HEK293 (cell line): ENCODE data around the gene WRAP53.
A peak's percentile ranks its signal among the peaks of the same experiment; 100 is the strongest.

Experiments
- CTCF ChIA-PET: fragments of 350-600 bp; formaldehyde crosslinking; extraction: SDS; loops from one replicate; lab custom pipeline; 2021; ENCODE audit warnings: antibody characterized with exemption; lab: Yijun Ruan, JAX
- POLR2A ChIA-PET: fragments of 300-600 bp; formaldehyde crosslinking; extraction: SDS; loops from one replicate; lab custom pipeline; 2020; ENCODE audit warnings: antibody characterized with exemption, inconsistent platforms; lab: Yijun Ruan, JAX
- H3K27ac ChIP-seq: fragments of 200-500 bp; sonication (Bioruptor generic); 2 replicates; pipeline ENCODE4 v1.5.1; 2014; ENCODE audit warnings: low read depth, low read length, control low read depth, inconsistent platforms; ENCODE audit errors: extremely low read depth
- H3K36me3 ChIP-seq, 2 experiments: fragments of 200-500 bp in 1 of 2; sonication (Bioruptor generic) in 1 of 2; 1 replicate in 1 of 2; 2 replicates in 1 of 2; pipeline ENCODE4 v1.5.1; 2014 to 2017; ENCODE audit warnings: inconsistent platforms in 2 of 2, low read length in 2 of 2; ENCODE audit not compliant: control insufficient read depth in 2 of 2, insufficient read depth in 1 of 2
- H3K4me1 ChIP-seq: fragments of 200-500 bp; sonication (Bioruptor generic); 2 replicates; pipeline ENCODE4 v1.5.1; 2014; ENCODE audit warnings: mild to moderate bottlenecking, low read length, inconsistent platforms; ENCODE audit not compliant: control insufficient read depth, insufficient read depth
- H3K4me3 ChIP-seq: 2 replicates; pipeline ENCODE4 v1.5.1; 2011; ENCODE audit warnings: low read depth, mild to moderate bottlenecking, control low read depth, low read length, moderate library complexity
- H3K9me3 ChIP-seq: fragments of 200-500 bp; sonication (Bioruptor generic); 2 replicates; pipeline ENCODE4 v1.5.1; 2014; ENCODE audit warnings: low read depth, low read length, inconsistent platforms; ENCODE audit not compliant: control insufficient read depth, insufficient read depth
- BCL11B ChIP-seq: fragments of 450-650 bp; formaldehyde crosslinking; IDR thresholded peaks from 2 replicates; pipeline ENCODE4 v1.5.1; 2016; ENCODE audit warnings: low read depth, missing biosample characterization, missing genetic modification characterization
- KLF7 ChIP-seq: fragments of 450-650 bp; formaldehyde crosslinking; IDR thresholded peaks from 2 replicates; pipeline ENCODE4 v1.5.1; 2016; ENCODE audit warnings: missing biosample characterization, missing genetic modification characterization, borderline replicate concordance
- RBAK ChIP-seq: fragments of 450-650 bp; formaldehyde crosslinking; IDR thresholded peaks from 2 replicates; pipeline ENCODE4 v1.5.1; 2016; ENCODE audit warnings: missing biosample characterization, missing genetic modification characterization
- ZFP41 ChIP-seq: fragments of 450-650 bp; formaldehyde crosslinking; IDR thresholded peaks from 2 replicates; pipeline ENCODE4 v1.5.1; 2016; ENCODE audit warnings: missing biosample characterization, missing genetic modification characterization, borderline replicate concordance
- ZNF10 ChIP-seq: fragments of 450-650 bp; formaldehyde crosslinking; IDR thresholded peaks from 2 replicates; pipeline ENCODE4 v1.5.1; 2017; ENCODE audit warnings: missing biosample characterization, missing genetic modification characterization
- ZNF114 ChIP-seq: fragments of 450-650 bp; formaldehyde crosslinking; IDR thresholded peaks from 2 replicates; pipeline ENCODE4 v1.5.0; 2017; ENCODE audit warnings: missing biosample characterization, missing genetic modification characterization
- ZNF266 ChIP-seq: fragments of 450-650 bp; formaldehyde crosslinking; IDR thresholded peaks from 2 replicates; pipeline ENCODE4 v1.5.1; 2016; ENCODE audit warnings: missing biosample characterization, missing genetic modification characterization, low read depth
- ZNF335 ChIP-seq: fragments of 450-650 bp; formaldehyde crosslinking; conservative IDR thresholded peaks from 2 replicates; pipeline ENCODE4 v1.5.1; 2016; ENCODE audit warnings: missing biosample characterization, missing genetic modification characterization
- ZNF404 ChIP-seq: fragments of 450-650 bp; formaldehyde crosslinking; IDR thresholded peaks from 2 replicates; pipeline ENCODE4 v1.5.1; 2017; ENCODE audit warnings: missing biosample characterization, missing genetic modification characterization
- ZNF449 ChIP-seq: fragments of 450-650 bp; formaldehyde crosslinking; IDR thresholded peaks from 2 replicates; pipeline ENCODE4 v1.5.1; 2017; ENCODE audit warnings: missing biosample characterization, mild to moderate bottlenecking, missing genetic modification characterization, moderate library complexity
- ZNF549 ChIP-seq: fragments of 450-650 bp; IDR thresholded peaks from 2 replicates; pipeline ENCODE4 v1.5.1; 2018; ENCODE audit warnings: missing biosample characterization, missing genetic modification characterization, mild to moderate bottlenecking, inconsistent platforms, moderate library complexity
- ZNF600 ChIP-seq: fragments of 450-650 bp; formaldehyde crosslinking; IDR thresholded peaks from 2 replicates; pipeline ENCODE4 v1.5.1; 2016; ENCODE audit warnings: missing biosample characterization, missing genetic modification characterization
- ZNF791 ChIP-seq: fragments of 450-650 bp; formaldehyde crosslinking; IDR thresholded peaks from 2 replicates; pipeline ENCODE4 v1.5.1; 2016; ENCODE audit warnings: missing biosample characterization, missing genetic modification characterization
- ZSCAN4 ChIP-seq: fragments of 450-650 bp; formaldehyde crosslinking; IDR thresholded peaks from 2 replicates; pipeline ENCODE4 v1.5.1; 2017; ENCODE audit warnings: missing biosample characterization, missing genetic modification characterization
- TF ChIP-seq, protein P1 (sequence below): fragments of 450-650 bp; formaldehyde crosslinking; IDR thresholded peaks from 2 replicates; pipeline ENCODE4 v1.5.1; 2016; ENCODE audit warnings: missing biosample characterization, missing genetic modification characterization

Gene WRAP53

DNA sequence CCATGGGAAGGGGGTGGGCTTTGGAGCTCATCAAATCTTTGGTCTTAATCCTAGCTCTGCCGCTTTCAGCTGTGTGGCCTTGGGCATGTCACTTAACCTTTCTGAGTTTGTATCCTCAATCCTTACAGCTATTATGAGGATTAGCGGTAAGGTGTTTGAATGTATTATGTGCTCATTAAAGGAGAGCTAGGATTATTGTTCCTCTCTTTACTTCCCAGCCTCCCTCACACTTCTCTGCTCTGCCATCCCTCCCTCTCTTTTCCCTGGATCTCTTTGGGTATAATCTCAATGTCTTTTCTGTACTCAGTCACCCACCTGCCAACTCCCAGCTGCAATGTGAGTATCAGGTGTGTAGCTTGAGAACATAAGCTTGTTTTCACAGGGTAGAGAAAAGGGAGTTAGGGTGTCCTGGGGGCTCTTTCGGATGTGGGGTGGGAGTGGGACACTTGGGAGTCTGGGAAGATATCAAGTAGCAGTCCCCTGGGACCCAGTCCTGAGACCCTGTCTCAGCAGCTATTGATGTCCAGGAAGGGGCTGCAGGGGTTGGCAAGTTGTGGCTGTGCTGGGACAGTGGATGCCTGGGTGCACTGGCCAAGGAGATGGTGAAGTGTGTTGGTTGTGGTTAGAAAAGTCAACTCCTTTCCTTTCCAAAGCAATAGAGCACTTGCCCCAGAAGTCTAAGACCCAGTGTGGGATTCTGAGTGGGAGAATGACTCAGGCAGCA, 18.5 kb downstream of the WRAP53 start (continued):
- TF ChIP-seq ZNF449 (tag by site-specific recombination) (no peak), ZNF114 (tag by site-specific recombination) (no peak), BCL11B (tag by site-specific recombination) (no peak), ZFP41 (tag by site-specific recombination) (no peak), KLF7 (tag by site-specific recombination) (no peak)
- TF ChIP-seq, protein P1, sequence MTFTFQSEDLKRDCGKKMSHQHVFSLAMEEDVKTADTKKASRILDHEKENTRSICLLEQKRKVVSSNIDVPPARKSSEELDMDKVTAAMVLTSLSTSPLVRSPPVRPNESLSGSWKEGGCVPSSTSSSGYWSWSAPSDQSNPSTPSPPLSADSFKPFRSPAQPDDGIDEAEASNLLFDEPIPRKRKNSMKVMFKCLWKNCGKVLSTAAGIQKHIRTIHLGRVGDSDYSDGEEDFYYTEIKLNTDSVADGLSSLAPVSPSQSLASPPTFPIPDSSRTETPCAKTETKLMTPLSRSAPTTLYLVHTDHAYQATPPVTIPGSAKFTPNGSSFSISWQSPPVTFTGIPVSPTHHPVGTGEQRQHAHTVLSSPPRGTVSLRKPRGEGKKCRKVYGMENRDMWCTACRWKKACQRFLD (tag by site-specific recombination), result no peak

GRCh38 chr17:7707446-7707845, 19.2 kb downstream of the WRAP53 start:
- H3K4me1 ChIP-seq, result peaks cover 14% of the 10 kb centered on the region; the same call in 1 of the 2 replicates
- H3K9me3 ChIP-seq, result no peaks in the 10 kb centered on the region
- no peak overlapping the region for H3K4me3 ChIP-seq
- ChIA-PET POLR2A (interaction anchor here (1.0 to 7.9 kb wide), 2 partner anchors 9 to 20 kb away, joined by 10 to 111 read pairs; partner anchors contain the start of genes TP53 and WRAP53), CTCF (interaction anchor here (1.2 to 7.3 kb wide), 4 partner anchors 8 to 147 kb away, joined by 3 to 49 read pairs (median 28); partner anchors contain the start of genes DNAH2, TP53 and WRAP53)
- H3K27ac ChIP-seq, result no peak overlapping the region
- TF ChIP-seq ZNF549 (tag by site-specific recombination) (no peak), ZNF600 (tag by site-specific recombination) (0 out of 2 replicates have a peak, but pooled peaks have one; percentile 19), RBAK (tag by site-specific recombination) (no peak)
- TF ChIP-seq, protein P1 (tag by site-specific recombination), result no peak
- peaks cover 0 to 8% of the 10 kb centered on the region in 2 experiments; a peak in 1 of 3 replicates for H3K36me3 ChIP-seq

DNA sequence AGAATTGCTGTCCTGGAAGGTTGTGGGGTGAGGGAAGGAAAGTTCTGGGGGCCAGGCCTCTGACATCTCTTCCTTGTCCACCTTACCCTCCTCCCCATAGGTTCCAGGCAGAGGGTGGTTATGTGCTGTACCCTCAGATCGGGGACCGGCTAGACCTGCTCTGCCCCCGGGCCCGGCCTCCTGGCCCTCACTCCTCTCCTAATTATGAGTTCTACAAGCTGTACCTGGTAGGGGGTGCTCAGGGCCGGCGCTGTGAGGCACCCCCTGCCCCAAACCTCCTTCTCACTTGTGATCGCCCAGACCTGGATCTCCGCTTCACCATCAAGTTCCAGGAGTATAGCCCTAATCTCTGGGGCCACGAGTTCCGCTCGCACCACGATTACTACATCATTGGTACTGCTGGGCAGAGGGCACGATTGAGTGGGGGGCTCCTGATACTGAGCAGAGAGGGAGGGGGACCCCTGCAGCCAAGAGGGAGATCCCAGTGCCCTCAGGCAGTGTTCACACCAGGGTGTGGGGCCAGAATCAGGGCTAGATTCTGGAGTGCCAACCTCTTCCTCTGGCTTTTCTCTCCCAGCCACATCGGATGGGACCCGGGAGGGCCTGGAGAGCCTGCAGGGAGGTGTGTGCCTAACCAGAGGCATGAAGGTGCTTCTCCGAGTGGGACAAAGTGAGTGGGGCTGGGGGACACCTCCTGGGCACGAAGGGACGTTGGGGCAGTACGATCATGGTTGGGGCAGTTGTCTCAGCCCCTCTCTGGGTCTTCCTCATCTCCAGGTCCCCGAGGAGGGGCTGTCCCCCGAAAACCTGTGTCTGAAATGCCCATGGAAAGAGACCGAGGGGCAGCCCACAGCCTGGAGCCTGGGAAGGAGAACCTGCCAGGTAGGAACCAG, 19.8 kb downstream of the WRAP53 start:
- Histone ChIP-seq H3K36me3 (peaks cover 0 to under 1% of the 10 kb centered on the region in 2 experiments; a peak in 1 of 3 replicates), H3K4me1 (peaks cover 14% of the 10 kb centered on the region; the same call in 1 of the 2 replicates), H3K9me3 (no peaks in the 10 kb centered on the region), H3K4me3 (no peak overlapping the region), H3K27ac (no peak overlapping the region)
- TF ChIP-seq ZSCAN4 (tag by site-specific recombination) (no peak), ZNF266 (tag by site-specific recombination) (no peak), ZNF791 (tag by site-specific recombination) (no peak), ZNF404 (no peak), ZNF10 (tag by site-specific recombination) (peak; percentile 67), ZNF335 (tag by site-specific recombination) (no peak), ZNF449 (tag by site-specific recombination) (no peak)
- ChIA-PET CTCF (interaction anchor here (6.0 to 7.3 kb wide), 2 partner anchors 9 to 19 kb away, joined by 45 to 49 read pairs; partner anchors contain the start of genes DNAH2, TP53 and WRAP53), POLR2A (interaction anchor here (7.9 kb wide), 1 partner anchor 20 kb away, joined by 111 read pairs; the partner anchor contains the start of genes TP53 and WRAP53)
